HepG2 (cell line): ENCODE data around the gene FAM131A. TPM values are rescaled to one million over a fixed set of nuclear protein-coding genes. Genes with fewer than 3 reads are reported as not detected.

Experiments used
- ATAC-seq: fragments of 200-7000 bp; cut with Tn5 transposase; 3 replicates; pipeline ENCODE4 v1.9.1; 2020; ENCODE audit warnings: mild to moderate bottlenecking, moderate library complexity
- BruUV-seq: library from RNA; stranded (reverse); fragments of 400-500 nt; replicated peaks from 2 replicates; lab custom pipeline; 2021; lab: Mats Ljungman, UMichigan
- CTCF ChIA-PET: fragments of 300-600 bp; formaldehyde crosslinking; extraction: SDS; loops from one replicate; lab custom pipeline; 2021; ENCODE audit warnings: low total read pairs, inconsistent platforms, low intra/inter-chr PET ratio; lab: Yijun Ruan, JAX
- POLR2A ChIA-PET: fragments of 350-600 bp; sonication (Branson Sonifier 250); formaldehyde crosslinking; loops from one replicate; lab custom pipeline; 2020; ENCODE audit warnings: antibody characterized with exemption, inconsistent platforms; lab: Yijun Ruan, JAX
- DNase-seq: peaks from one replicate; pipeline ENCODE4 v3.0.0-alpha.2; 2015; ENCODE audit warnings: low spot score
- FAIRE-seq: peaks from 3 replicates; lab custom pipeline; 2011; peaks lifted over from hg19 to GRCh38; lab: Jason Lieb, UNC
- H2AFZ ChIP-seq: one replicate; pipeline ENCODE4 v1.6.1; 2011; ENCODE audit warnings: low read length, inconsistent platforms
- H3K27ac ChIP-seq: fragments of 300-600 bp; 3 replicates; pipeline ENCODE4 v1.8.0; 2011; ENCODE audit warnings: mixed run types, mild to moderate bottlenecking, mixed read lengths, low read length, inconsistent platforms; ENCODE audit not compliant: insufficient read depth; ENCODE audit errors: extremely low read length
- H3K27me3 ChIP-seq, 2 experiments: fragments of 200-600 bp in 1 of 2; 2 replicates in 1 of 2; 3 replicates in 1 of 2; pipeline versions ENCODE4 v1.6.0 to v1.8.0; 2011; ENCODE audit warnings: low read length in 2 of 2, mild to moderate bottlenecking in 2 of 2, moderate library complexity in 2 of 2, inconsistent platforms in 1 of 2; ENCODE audit not compliant: insufficient read depth in 2 of 2, control insufficient read depth in 1 of 2
- H3K36me3 ChIP-seq, 2 experiments: fragments of 200-600 bp in 1 of 2; replicated peaks in 1 of 2; 2 replicates in 1 of 2; 3 replicates in 1 of 2; pipeline versions ENCODE4 v1.5.1 to v1.8.0; 2011; ENCODE audit warnings: low read length in 2 of 2, inconsistent platforms in 1 of 2; ENCODE audit not compliant: insufficient read depth in 2 of 2, control insufficient read depth in 1 of 2
- H3K4me1 ChIP-seq: 2 replicates; pipeline ENCODE4 v1.5.1; 2012; ENCODE audit warnings: low read length, inconsistent platforms; ENCODE audit not compliant: insufficient read depth
- H3K4me2 ChIP-seq: 2 replicates; pipeline ENCODE4 v1.6.0; 2011; ENCODE audit warnings: low read depth, low read length, inconsistent platforms
- H3K4me3 ChIP-seq, 3 experiments: fragments of 200-600 bp in 1 of 3; sonication (generic), shearing (Covaris generic) in 1 of 3; replicated peaks in 1 of 3; 2 replicates each; pipeline ENCODE4 v1.5.1; 2011 to 2016; ENCODE audit warnings: low read length in 3 of 3, inconsistent platforms in 2 of 3, low read depth in 2 of 3, mild to moderate bottlenecking in 2 of 3, control low read depth in 1 of 3, mixed read lengths in 1 of 3; ENCODE audit not compliant: insufficient read depth in 1 of 3
- H3K79me2 ChIP-seq: one replicate; pipeline ENCODE4 v1.6.1; 2011; ENCODE audit warnings: low read length, inconsistent platforms; ENCODE audit not compliant: insufficient read depth
- H3K9ac ChIP-seq: 2 replicates; pipeline ENCODE4 v1.6.0; 2011; ENCODE audit warnings: mild to moderate bottlenecking, low read depth, low read length, inconsistent platforms; ENCODE audit not compliant: insufficient read depth
- H3K9me3 ChIP-seq: 2 replicates; pipeline ENCODE4 v1.5.1; 2012; ENCODE audit warnings: mild to moderate bottlenecking, low read length
- H4K20me1 ChIP-seq: 2 replicates; pipeline ENCODE4 v1.6.0; 2011; ENCODE audit warnings: inconsistent platforms, mild to moderate bottlenecking, low read length, moderate library complexity; ENCODE audit not compliant: insufficient read depth
- HNRNPUL1 ChIP-seq: fragments of 200-400 bp; formaldehyde crosslinking; IDR thresholded peaks from 2 replicates; pipeline ENCODE4 v1.6.1; 2017; ENCODE audit warnings: low read depth, mild to moderate bottlenecking, low read length, moderate library complexity
- KDM1A ChIP-seq: IDR thresholded peaks from 2 replicates; pipeline ENCODE4 v1.6.1; 2016; ENCODE audit warnings: missing compliant biosample characterization
- KIAA2018 ChIP-seq: sonication (generic); formaldehyde crosslinking; IDR thresholded peaks from 2 replicates; pipeline ENCODE4 v1.5.0; 2020; ENCODE audit warnings: mild to moderate bottlenecking, missing genetic modification reagents, borderline replicate concordance
- MIXL1 ChIP-seq: IDR thresholded peaks from 2 replicates; pipeline ENCODE4 v1.6.1; 2016
- NCOR1 ChIP-seq: fragments of 200-600 bp; sonication (generic); IDR thresholded peaks from 2 replicates; pipeline ENCODE4 v1.7.0; 2017; ENCODE audit warnings: antibody characterized with exemption, low read length, borderline replicate concordance
- SOX13 ChIP-seq, 3 experiments: fragments of 450-650 bp in 1 of 3; sonication (generic) in 1 of 3; formaldehyde crosslinking in 1 of 3; IDR thresholded peaks in 2 of 3; conservative IDR thresholded peaks in 1 of 3; 2 replicates each; pipeline versions ENCODE4 v1.5.0 to v1.6.1; 2016 to 2020; ENCODE audit warnings: antibody characterized with exemption in 1 of 3, mild to moderate bottlenecking in 1 of 3, missing compliant biosample characterization in 1 of 3, missing genetic modification reagents in 1 of 3, moderate library complexity in 1 of 3
- WGBS: methylation state at CpG from one replicate; pipeline ENCODE4 v1.1.6; 2017; ENCODE audit warnings: low lambda C conversion rate; 5-methylcytosine and 5-hydroxymethylcytosine counted together
- in situ Hi-C: cut with HindIII; loops from 2 replicates; pipeline ENCODE4 v1.10.0; 2017; ENCODE audit warnings: low pct_unique_long_range_greater_than_20kb; ENCODE audit not compliant: extremely low pct_ligation_motif_present
- intact Hi-C: fragments of 100-400 bp; cut with micrococcal nuclease; formaldehyde crosslinking; loops from one replicate; pipeline ENCODE4 v1.10.0; 2022; ENCODE audit not compliant: unreplicated experiment
- polyA plus RNA-seq, 8 experiments: library from polyadenylated mRNA; depleted of rRNA in 3 of 8; stranded (reverse) in 7 of 8; unstranded in 1 of 8; fragments of >200 nt; fragmentation: Illumina TruSeq in 4 of 8; extraction: Trizol in 4 of 8; gene quantifications; 2 replicates each; pipeline versions ENCODE4 v1.2.1 to v1.2.3, GENCODE V29; 2011 to 2016; ENCODE audit warnings: low read depth in 4 of 8, missing spikeins in 1 of 8, mixed read lengths in 1 of 8; ENCODE audit not compliant: insufficient read depth in 1 of 8
- total RNA-seq, 5 experiments: library from RNA; depleted of rRNA; stranded (reverse); fragments of >200 nt; fragmentation: Illumina TruSeq; extraction: Trizol; gene quantifications; 2 replicates each; pipeline ENCODE4 v1.2.3, GENCODE V29; 2016; ENCODE audit warnings: low read depth in 1 of 5
- TF ChIP-seq, protein P1 (sequence below): sonication (generic); formaldehyde crosslinking; IDR thresholded peaks from 2 replicates; pipeline ENCODE4 v1.4.0; 2020; ENCODE audit warnings: missing genetic modification reagents, mild to moderate bottlenecking, borderline replicate concordance

FAM131A gene
- total and polyA plus RNA-seq, 2 of the 13 experiments (the other 11 are each of a cell fraction or from before 2014, with no cell fraction given) = 9.2 to 9.3 TPM

GRCh38 chr3:184352149-184352785 is 14.9 kb downstream of the FAM131A start:
- POLR2A ChIA-PET = interaction anchor here (2.8 kb wide), 1 partner anchor 10 kb away, joined by 11 read pairs; the partner anchor contains the start of genes CLCN2 and POLR2H

More at GRCh38 chr3:184352149-184352785, 14.9 kb downstream of the FAM131A start:
- Histone ChIP-seq H3K4me1 (peaks cover 23% of the 10 kb centered on the region), H3K27me3 (no peaks in the 10 kb centered on the region), H3K4me3 (no peak overlapping the region), H3K9ac (no peak overlapping the region), H3K9me3 (no peaks in the 10 kb centered on the region), H2AFZ (no peak overlapping the region), H3K36me3 (peaks cover 15 to 46% of the 10 kb centered on the region in 2 experiments; a peak in 4 of 5 replicates), H3K79me2 (no peaks in the 10 kb centered on the region), H3K27ac (no peak overlapping the region), H3K4me2 (no peak overlapping the region), H4K20me1 (no peaks in the 10 kb centered on the region)
- no TSS peak for BruUV-seq
- no peak for DNase-seq
- in situ Hi-C loops = loop anchor here (5.0 kb wide), 1 partner anchor 190 kb away; no protein-coding TSS in a partner anchor
- no peak for FAIRE-seq
- intact Hi-C loops = no loop called here
- TF ChIP-seq HNRNPUL1 (no peak), KIAA2018 (CRISPR knock-in tag) (no peak), MIXL1 (CRISPR knock-in tag) (no peak), SOX13 (IDR thresholded peaks at IDR 0.05) (no peak), SOX13 (CRISPR knock-in tag; conservative IDR thresholded peaks at IDR 0.05 in 1 of 2, IDR thresholded peaks at IDR 0.05 in 1 of 2) (no peak), KDM1A (CRISPR knock-in tag) (no peak), NCOR1 (no peak)
- TF ChIP-seq, protein P1, sequence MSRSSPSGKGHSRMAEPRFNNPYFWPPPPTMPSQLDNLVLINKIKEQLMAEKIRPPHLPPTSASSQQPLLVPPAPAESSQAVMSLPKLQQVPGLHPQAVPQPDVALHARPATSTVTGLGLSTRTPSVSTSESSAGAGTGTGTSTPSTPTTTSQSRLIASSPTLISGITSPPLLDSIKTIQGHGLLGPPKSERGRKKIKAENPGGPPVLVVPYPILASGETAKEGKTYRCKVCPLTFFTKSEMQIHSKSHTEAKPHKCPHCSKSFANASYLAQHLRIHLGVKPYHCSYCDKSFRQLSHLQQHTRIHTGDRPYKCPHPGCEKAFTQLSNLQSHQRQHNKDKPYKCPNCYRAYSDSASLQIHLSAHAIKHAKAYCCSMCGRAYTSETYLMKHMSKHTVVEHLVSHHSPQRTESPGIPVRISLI (CRISPR knock-in tag) = no peak
- ATAC-seq = no peak; the same call in 2 of the 3 replicates
- 95% methylated on average over 11 of the region's 15 CpGs for WGBS
- CTCF ChIA-PET = no interaction called here
